Lower lobe of right lung (tissue), 2 donors: ENCODE measurements around the gene ABCA4. TPM values are rescaled to one million over a fixed set of nuclear protein-coding genes. Genes with fewer than 3 reads are reported as not detected.

Experiments used
- ATAC-seq, 2 donors: fragments of 200-7000 bp; cut with Tn5 transposase; one replicate each; pipeline ENCODE4 v1.9.1; 2020 to 2022; ENCODE audit warnings: mild to moderate bottlenecking in 2 of 2, moderate library complexity in 2 of 2
- DNase-seq: peaks from one replicate; pipeline ENCODE4 v3.0.0-alpha.2; 2020
- H3K27ac ChIP-seq: fragments of 200-600 bp; one replicate; pipeline ENCODE4 v1.8.0; 2022
- H3K27me3 ChIP-seq: fragments of 200-600 bp; one replicate; pipeline ENCODE4 v1.8.0; 2022; ENCODE audit warnings: low read depth
- H3K36me3 ChIP-seq: fragments of 200-600 bp; one replicate; pipeline ENCODE4 v1.8.0; 2022; ENCODE audit warnings: mild to moderate bottlenecking
- H3K4me1 ChIP-seq: fragments of 200-600 bp; one replicate; pipeline ENCODE4 v1.8.0; 2022
- H3K4me3 ChIP-seq: fragments of 200-600 bp; one replicate; pipeline ENCODE4 v1.8.0; 2022; ENCODE audit warnings: mild to moderate bottlenecking
- H3K9me3 ChIP-seq: fragments of 200-600 bp; one replicate; pipeline ENCODE4 v1.8.0; 2022
- CTCF ChIP-seq: fragments of 200-600 bp; IDR thresholded peaks from one replicate; pipeline ENCODE4 v1.8.0; 2022; ENCODE audit warnings: antibody characterized with exemption, mild to moderate bottlenecking
- intact Hi-C: fragments of 100-400 bp; cut with DNase I; formaldehyde crosslinking; loops from one replicate; pipeline ENCODE4 v1.11.0; 2022
- total RNA-seq: library from RNA; stranded (reverse); fragmentation: NEBNext Ultra II Directional; extraction: Animal tissue kit (Norgen Biotek cat#: 25700); gene quantifications from one replicate; pipeline ENCODE4 v1.2.1, GENCODE V29; 2021
- donor health status: DM: no; HTN: yes; CAD: no; lungs with severe emphysema.

Gene ABCA4
- total RNA-seq, 1 donor from 2014 or later, result 1.9 TPM

- DNase-seq (no peak), ATAC-seq (no peak)
- intact Hi-C loops, result no loop called here
- TF ChIP-seq CTCF, result no peak
- H3K4me3 ChIP-seq, result no peak overlapping the region
- H3K36me3 ChIP-seq, result no peaks in the 10 kb centered on the region
- H3K9me3 ChIP-seq, result no peaks in the 10 kb centered on the region
- H3K4me1 ChIP-seq, result peaks cover 32% of the 10 kb centered on the region
- no peak overlapping the region for H3K27ac ChIP-seq
- H3K27me3 ChIP-seq, result no peaks in the 10 kb centered on the region
Measured at GRCh38 chr1:94098585-94099111, 22.3 kb downstream of the ABCA4 start.

GRCh38 chr1:94096797-94097549 is 24.0 kb downstream of the ABCA4 start:
- H3K9me3 ChIP-seq, result no peaks in the 10 kb centered on the region
- no peak overlapping the region for H3K4me3 ChIP-seq
- DNase-seq (no peak), ATAC-seq (no peak)
- intact Hi-C loops, result no loop called here
- peaks cover 48% of the 10 kb centered on the region for H3K4me1 ChIP-seq
- TF ChIP-seq CTCF, result no peak
- H3K36me3 ChIP-seq, result no peaks in the 10 kb centered on the region
- H3K27me3 ChIP-seq, result no peaks in the 10 kb centered on the region
- peak overlapping the region; percentile 79 for H3K27ac ChIP-seq

GRCh38 chr1:94095744-94096469 is 25.0 kb downstream of the ABCA4 start:
- Histone ChIP-seq H3K36me3 (no peaks in the 10 kb centered on the region), H3K27ac (peak overlapping the region; percentile 79), H3K9me3 (no peaks in the 10 kb centered on the region), H3K4me3 (no peak overlapping the region), H3K27me3 (no peaks in the 10 kb centered on the region), H3K4me1 (peaks cover 53% of the 10 kb centered on the region)
- TF ChIP-seq CTCF, result no peak
- intact Hi-C loops, result no loop called here
- no peak for ATAC-seq
- DNase-seq, result no peak

GRCh38 chr1:94095112-94095637 is 25.8 kb downstream of the ABCA4 start:
- H3K4me1 ChIP-seq, result peaks cover 53% of the 10 kb centered on the region
- ATAC-seq (peak; percentile 42 to 49), DNase-seq (no peak)
- H3K4me3 ChIP-seq, result no peak overlapping the region
- no peaks in the 10 kb centered on the region for H3K36me3 ChIP-seq
- no peak for TF ChIP-seq CTCF
- H3K9me3 ChIP-seq, result no peaks in the 10 kb centered on the region
- no peaks in the 10 kb centered on the region for H3K27me3 ChIP-seq
- H3K27ac ChIP-seq, result peak overlapping the region; percentile 79
- intact Hi-C loops, result no loop called here

GRCh38 chr1:94094469-94095111 is 26.4 kb downstream of the ABCA4 start:
- intact Hi-C loops, result no loop called here
- H3K4me1 ChIP-seq, result peaks cover 53% of the 10 kb centered on the region
- DNase-seq, result peak; percentile 59

More at GRCh38 chr1:94094469-94095111, 26.4 kb downstream of the ABCA4 start:
- Histone ChIP-seq H3K4me3 (no peak overlapping the region), H3K9me3 (no peaks in the 10 kb centered on the region), H3K27me3 (no peaks in the 10 kb centered on the region), H3K36me3 (no peaks in the 10 kb centered on the region), H3K27ac (peak overlapping the region; percentile 79)
- no peak for TF ChIP-seq CTCF
- ATAC-seq, result peak; percentile 43 to 60
